GM12801 (cell line): ENCODE data around the gene ZNF710.

Experiments
- TF ChIP-seq, protein P1 (sequence below): IDR thresholded peaks from one replicate; pipeline ENCODE4 v1.5.1; 2011; ENCODE audit warnings: control low read depth; ENCODE audit not compliant: insufficient read length; ENCODE audit errors: extremely low read depth

ZNF710 gene

GRCh38 chr15:90080818-90081393 lies 79.8 kb downstream of the ZNF710 start:
- TF ChIP-seq, protein P1, sequence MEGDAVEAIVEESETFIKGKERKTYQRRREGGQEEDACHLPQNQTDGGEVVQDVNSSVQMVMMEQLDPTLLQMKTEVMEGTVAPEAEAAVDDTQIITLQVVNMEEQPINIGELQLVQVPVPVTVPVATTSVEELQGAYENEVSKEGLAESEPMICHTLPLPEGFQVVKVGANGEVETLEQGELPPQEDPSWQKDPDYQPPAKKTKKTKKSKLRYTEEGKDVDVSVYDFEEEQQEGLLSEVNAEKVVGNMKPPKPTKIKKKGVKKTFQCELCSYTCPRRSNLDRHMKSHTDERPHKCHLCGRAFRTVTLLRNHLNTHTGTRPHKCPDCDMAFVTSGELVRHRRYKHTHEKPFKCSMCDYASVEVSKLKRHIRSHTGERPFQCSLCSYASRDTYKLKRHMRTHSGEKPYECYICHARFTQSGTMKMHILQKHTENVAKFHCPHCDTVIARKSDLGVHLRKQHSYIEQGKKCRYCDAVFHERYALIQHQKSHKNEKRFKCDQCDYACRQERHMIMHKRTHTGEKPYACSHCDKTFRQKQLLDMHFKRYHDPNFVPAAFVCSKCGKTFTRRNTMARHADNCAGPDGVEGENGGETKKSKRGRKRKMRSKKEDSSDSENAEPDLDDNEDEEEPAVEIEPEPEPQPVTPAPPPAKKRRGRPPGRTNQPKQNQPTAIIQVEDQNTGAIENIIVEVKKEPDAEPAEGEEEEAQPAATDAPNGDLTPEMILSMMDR, result no peak

GRCh38 chr15:90082140-90082715 lies 81.1 kb downstream of the ZNF710 start:
- TF ChIP-seq, protein P1, result no peak

GRCh38 chr15:90083419-90083818 lies 82.3 kb downstream of the ZNF710 start:
- TF ChIP-seq, protein P1, result no peak

DNA sequence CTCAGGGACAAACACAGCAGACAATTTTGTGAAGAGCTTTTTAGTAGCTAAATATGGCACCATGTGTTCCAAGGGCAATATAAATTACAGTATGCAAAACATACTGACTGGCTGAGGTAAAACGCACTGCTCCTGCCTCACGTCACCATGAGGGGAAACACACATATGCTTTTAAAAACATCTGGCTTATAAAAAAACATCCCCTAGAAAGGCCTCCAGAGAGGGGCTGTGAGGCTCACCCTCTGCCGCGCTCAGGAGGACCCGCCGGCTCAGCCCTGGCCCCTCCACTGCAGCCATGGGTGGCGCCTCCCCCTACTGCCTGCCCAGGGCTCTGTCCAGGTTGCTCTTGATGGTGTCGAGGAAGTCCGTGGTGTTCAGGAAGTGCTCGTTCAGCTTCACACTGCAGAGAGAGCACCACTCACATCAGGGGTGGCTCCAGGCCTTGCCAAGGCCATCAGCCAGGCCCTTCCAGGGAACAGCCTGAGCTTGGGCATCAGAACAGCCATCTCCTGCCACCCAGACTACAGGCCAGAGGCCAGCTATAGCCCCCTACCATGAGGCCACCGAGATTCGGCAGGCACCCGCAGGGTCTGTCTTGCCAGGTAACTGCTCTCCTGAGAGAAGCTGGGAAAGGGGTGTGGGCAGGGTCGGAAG lies 83.0 kb downstream of the ZNF710 start:
- TF ChIP-seq, protein P1, result no peak

DNA sequence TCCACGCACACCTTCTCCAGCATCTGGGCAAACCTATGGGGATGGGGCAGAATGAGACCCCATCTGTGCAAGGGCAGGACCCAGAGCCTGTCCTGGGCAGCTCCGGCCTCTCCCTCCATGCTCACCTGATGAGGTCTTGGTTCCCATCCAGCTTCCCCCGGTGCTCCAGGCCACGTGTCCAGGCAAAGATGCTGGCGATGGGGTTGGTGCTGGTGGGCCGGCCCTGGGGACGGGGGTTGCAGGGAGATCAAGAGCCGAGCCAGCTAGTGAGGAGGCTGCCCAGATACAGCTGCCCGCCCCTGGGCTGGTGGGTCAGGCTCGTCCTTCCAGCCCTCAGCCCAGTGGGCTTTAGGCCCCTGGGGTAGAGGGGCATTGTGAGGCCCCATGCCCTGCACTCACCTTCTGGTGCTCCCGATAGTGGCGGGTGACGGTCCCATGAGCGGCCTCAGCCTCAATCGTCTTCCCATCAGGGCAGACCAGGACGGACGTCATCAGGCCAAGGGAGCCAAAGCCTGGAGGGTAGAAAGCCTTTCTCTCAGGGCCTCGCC lies 83.8 kb downstream of the ZNF710 start:
- TF ChIP-seq, protein P1, result no peak

DNA sequence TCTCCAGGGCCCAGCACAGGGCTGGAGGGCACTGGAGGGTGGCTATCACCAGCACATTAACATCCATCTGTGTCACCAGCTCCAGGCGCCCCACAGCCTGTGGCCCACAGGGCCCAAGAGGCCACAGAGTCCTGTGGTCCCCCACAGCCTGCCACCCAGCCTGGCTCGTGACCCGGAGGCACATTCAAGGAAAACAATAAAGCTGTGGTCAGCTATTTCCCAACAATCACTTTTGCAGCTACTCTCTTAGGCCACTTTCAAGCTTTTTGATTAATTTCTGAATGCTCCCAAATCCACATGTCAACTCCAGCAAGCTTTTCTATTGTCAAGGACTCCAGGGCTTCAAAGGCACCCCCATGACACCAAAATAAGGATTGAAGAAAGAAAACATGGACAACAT lies 84.4 kb downstream of the ZNF710 start:
- TF ChIP-seq, protein P1, result no peak

DNA sequence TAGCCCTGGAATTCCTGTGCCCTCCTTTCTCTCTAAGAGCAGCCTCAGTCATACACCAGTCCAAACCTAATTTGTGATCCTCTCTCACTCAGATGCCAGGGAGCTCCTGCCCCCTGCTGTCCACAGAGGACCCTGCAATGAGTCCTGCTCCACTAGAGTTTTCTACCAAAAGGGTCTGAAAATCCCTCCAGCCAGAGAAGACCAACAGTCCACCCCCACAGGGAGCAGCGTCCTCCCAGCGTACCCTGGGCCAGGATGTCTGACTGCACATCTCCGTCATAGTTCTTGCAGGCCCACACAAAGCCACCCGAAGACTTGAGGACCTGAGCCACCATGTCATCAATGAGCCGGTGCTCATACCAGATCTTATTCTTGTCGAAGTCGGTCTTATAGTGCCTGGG lies 85.7 kb downstream of the ZNF710 start:
- TF ChIP-seq, protein P1, result no peak
